Hepatocyte (in vitro differentiated cells): Measurements from ENCODE around the gene CRYGA.

Experiments used
- EZH2 ChIP-seq: fragments of 200-600 bp; sonication (generic); IDR thresholded peaks from 2 replicates; pipeline ENCODE4 v1.6.1; 2016; ENCODE audit warnings: antibody characterized with exemption, mild to moderate bottlenecking, borderline replicate concordance
- EZH2phosphoT487 ChIP-seq: fragments of 200-600 bp; sonication (generic); IDR thresholded peaks from one replicate; pipeline ENCODE4 v1.6.1; 2018; ENCODE audit warnings: antibody characterized with exemption, mild to moderate bottlenecking, low read depth, moderate library complexity; ENCODE audit not compliant: unreplicated experiment, severe bottlenecking
- TF ChIP-seq, protein P1 (sequence below): fragments of 200-600 bp; sonication (generic); IDR thresholded peaks from 2 replicates; pipeline ENCODE4 v1.5.1; 2016; ENCODE audit warnings: antibody characterized with exemption, mild to moderate bottlenecking; ENCODE audit not compliant: poor library complexity

DNA sequence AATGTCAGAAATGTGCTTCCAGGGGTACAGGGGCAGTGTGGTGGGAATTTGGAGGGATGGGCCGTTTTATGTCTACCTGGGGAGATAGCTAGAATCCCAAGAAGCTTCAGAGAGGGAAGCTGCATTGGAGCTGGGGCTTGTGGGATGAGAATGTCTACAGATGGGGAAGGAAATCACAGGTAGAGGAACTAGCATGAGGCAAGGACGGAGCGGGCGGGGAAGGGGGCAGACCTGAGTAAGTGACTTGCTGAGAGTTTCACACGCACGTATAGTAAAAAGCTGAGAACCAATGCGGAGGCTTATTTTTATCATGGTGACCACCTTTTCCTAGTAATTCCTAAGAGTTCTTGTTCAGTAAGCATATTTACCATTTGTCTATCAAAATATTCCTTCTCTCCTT is 20.1 kb upstream of the CRYGA start:
- TF ChIP-seq, protein P1, sequence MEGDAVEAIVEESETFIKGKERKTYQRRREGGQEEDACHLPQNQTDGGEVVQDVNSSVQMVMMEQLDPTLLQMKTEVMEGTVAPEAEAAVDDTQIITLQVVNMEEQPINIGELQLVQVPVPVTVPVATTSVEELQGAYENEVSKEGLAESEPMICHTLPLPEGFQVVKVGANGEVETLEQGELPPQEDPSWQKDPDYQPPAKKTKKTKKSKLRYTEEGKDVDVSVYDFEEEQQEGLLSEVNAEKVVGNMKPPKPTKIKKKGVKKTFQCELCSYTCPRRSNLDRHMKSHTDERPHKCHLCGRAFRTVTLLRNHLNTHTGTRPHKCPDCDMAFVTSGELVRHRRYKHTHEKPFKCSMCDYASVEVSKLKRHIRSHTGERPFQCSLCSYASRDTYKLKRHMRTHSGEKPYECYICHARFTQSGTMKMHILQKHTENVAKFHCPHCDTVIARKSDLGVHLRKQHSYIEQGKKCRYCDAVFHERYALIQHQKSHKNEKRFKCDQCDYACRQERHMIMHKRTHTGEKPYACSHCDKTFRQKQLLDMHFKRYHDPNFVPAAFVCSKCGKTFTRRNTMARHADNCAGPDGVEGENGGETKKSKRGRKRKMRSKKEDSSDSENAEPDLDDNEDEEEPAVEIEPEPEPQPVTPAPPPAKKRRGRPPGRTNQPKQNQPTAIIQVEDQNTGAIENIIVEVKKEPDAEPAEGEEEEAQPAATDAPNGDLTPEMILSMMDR: no peak
- TF ChIP-seq EZH2phosphoT487: no peak
- TF ChIP-seq EZH2: no peak
